Measurements from ENCODE around the gene HSP90AA1. TPM values are rescaled to one million over a fixed set of nuclear protein-coding genes. Genes with fewer than 3 reads are reported as not detected.
"Not testable (repeated sequence)": the region's sequence is repeated elsewhere in the genome, so short reads cannot be mapped to it uniquely, and the experiment has no call there.

The HSP90AA1 gene
- total RNA-seq, 1 donor from 2014 or later, result 120 TPM

- DNase-seq (ENCODE audit: low spot score in 2 of 2), result no peak
- intact Hi-C loops (cut with DNase I), result loop anchor here (5.0 to 10.0 kb wide), 3 partner anchors 138 to 1711 kb away; partner anchors contain the start of genes ANKRD9 and WDR25
- peaks cover 13 to 41% of the 10 kb centered on the region in 2 donors for H3K4me1 ChIP-seq
- H3K9me3 ChIP-seq, result no peaks in the 10 kb centered on the region
- H3K27ac ChIP-seq, result peak overlapping the region in 1 of 2 donors; percentile 100
- no peak for TF ChIP-seq CTCF (IDR thresholded peaks at IDR 0.05)
- peak overlapping the region; percentile 89 to 97 for H3K4me3 ChIP-seq
- H3K36me3 ChIP-seq, result peaks cover 49 to 52% of the 10 kb centered on the region in 2 donors
- no peaks in the 10 kb centered on the region for H3K27me3 ChIP-seq
Observed at GRCh38 chr14:102085488-102085887, 1.4 kb downstream of the HSP90AA1 start.

DNA sequence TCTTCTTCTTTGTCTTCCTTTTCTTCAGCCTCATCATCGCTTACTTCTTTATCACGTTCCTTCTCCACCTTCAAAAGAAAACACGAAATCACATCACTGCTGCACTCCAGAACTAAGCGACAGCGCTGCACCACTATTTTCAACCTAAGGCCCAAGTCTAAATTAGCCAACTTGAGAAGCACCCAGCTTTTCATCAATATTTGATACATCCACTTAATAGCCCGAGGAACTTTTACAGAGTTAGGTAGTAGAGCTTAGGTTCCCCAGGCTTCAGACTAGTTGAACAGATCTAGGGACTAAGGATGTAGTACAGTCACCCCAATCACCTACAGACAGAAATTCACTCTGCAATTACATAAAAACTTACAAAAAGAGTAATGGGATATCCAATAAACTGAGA is 1.9 kb downstream of the HSP90AA1 start:
- H3K4me1 ChIP-seq, result peaks cover 13 to 41% of the 10 kb centered on the region in 2 donors
- peak overlapping the region; percentile 89 to 97 for H3K4me3 ChIP-seq
- no peaks in the 10 kb centered on the region for H3K27me3 ChIP-seq
- no peak for TF ChIP-seq CTCF (IDR thresholded peaks at IDR 0.05)
- DNase-seq (ENCODE audit: low spot score in 2 of 2), result no peak
- intact Hi-C loops (cut with DNase I), result loop anchor here (5.0 to 10.0 kb wide), 3 partner anchors 138 to 1710 kb away; partner anchors contain the start of genes ANKRD9 and WDR25
- peak overlapping the region in 1 of 2 donors; percentile 1 for H3K27ac ChIP-seq
- H3K36me3 ChIP-seq, result peaks cover 53 to 58% of the 10 kb centered on the region in 2 donors
- no peaks in the 10 kb centered on the region for H3K9me3 ChIP-seq

DNA sequence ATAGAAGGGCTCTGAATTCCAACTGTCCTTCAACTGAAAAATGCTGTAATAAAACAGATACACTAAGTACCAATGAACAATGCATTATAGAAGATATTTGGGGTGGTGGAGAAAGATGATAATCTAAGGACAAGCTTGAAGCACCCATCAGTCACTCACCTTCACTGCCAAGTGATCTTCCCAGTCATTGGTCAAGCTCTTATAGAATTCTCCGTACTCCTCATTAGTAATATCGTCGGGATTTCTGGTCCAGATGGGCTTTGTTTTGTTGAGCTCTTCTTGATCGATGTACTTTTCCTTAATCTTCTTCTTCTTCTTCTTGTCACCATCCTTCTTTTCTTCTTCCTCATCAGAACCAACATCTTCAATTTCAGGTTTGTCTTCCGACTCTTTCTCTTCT is 2.3 kb downstream of the HSP90AA1 start:
- Histone ChIP-seq H3K4me3 (peak overlapping the region in 1 of 2 donors; percentile 97), H3K27ac (peak overlapping the region in 1 of 2 donors; percentile 1), H3K36me3 (peaks cover 56 to 62% of the 10 kb centered on the region in 2 donors), H3K4me1 (peaks cover 13 to 41% of the 10 kb centered on the region in 2 donors)
- intact Hi-C loops (cut with DNase I), result loop anchor here (10.0 kb wide), 1 partner anchor 1710 kb away; the partner anchor contains the start of gene WDR25
- not testable (repeated sequence) for H3K9me3 ChIP-seq; DNase-seq (ENCODE audit: low spot score in 2 of 2); H3K27me3 ChIP-seq

- no peak for DNase-seq (ENCODE audit: low spot score in 2 of 2)
- Histone ChIP-seq H3K27ac (no peak overlapping the region), H3K4me3 (no peak overlapping the region), H3K9me3 (no peaks in the 10 kb centered on the region), H3K4me1 (peaks cover 13 to 36% of the 10 kb centered on the region in 2 donors), H3K36me3 (peaks cover 65 to 69% of the 10 kb centered on the region in 2 donors), H3K27me3 (no peaks in the 10 kb centered on the region)
- no peak for TF ChIP-seq CTCF (IDR thresholded peaks at IDR 0.05)
- intact Hi-C loops (cut with DNase I), result loop anchor here (10.0 kb wide), 1 partner anchor 1707 kb away; the partner anchor contains the start of gene WDR25
Observed at GRCh38 chr14:102081231-102082080, 5.4 kb downstream of the HSP90AA1 start.

DNA sequence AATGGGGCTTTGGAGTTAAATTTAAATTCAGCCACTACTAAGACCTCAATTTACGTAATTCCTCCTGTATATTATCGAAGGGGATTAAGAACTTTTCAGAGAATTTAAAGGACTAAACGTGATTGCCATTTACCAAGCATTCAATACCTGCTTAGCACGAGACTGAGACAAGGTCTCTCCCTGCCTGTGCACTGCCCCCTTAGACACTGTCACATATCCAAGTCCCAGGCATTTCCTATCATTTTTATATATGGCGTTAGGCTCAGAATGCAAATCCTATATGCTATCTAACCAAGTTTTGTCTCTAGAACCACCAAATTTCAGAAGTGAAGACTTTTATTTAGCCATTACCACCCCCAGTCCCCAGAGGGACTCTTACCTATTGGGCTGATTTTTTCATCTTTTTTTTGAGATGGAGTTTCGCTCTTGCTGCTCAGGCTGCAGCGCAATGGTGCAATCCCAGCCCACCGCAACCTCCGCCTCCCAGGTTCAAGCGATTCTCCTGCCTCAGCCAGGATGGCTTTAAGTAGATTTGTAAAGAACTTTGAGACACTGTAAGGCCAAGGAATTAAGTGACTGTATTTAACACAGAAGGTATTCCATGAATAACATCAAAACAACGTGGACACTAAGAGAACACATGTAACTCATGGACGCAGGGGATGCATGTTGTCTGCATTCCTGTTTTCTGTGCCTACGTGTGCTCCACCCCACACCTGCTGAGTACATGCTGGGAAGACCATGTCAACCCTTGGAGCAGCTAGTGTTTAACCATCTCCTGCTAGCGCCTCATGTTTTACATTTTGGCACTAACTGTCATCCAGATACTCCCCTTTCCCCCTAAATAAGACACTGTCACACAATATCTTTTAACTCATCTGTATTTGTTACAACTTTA is 6.4 kb downstream of the HSP90AA1 start:
- Histone ChIP-seq H3K36me3 (peaks cover 63 to 66% of the 10 kb centered on the region in 2 donors), H3K4me1 (peaks cover 11 to 32% of the 10 kb centered on the region in 2 donors), H3K27me3 (no peaks in the 10 kb centered on the region), H3K9me3 (no peaks in the 10 kb centered on the region), H3K4me3 (no peak overlapping the region), H3K27ac (no peak overlapping the region)
- TF ChIP-seq CTCF (IDR thresholded peaks at IDR 0.05), result no peak
- no peak for DNase-seq (ENCODE audit: low spot score in 2 of 2)
- intact Hi-C loops (cut with DNase I), result loop anchor here (10.0 kb wide), 1 partner anchor 1706 kb away; the partner anchor contains the start of gene WDR25

Measured in ascending aorta (tissue), 2 donors.